Stimulated activated CD4-positive, alpha-beta T cell treated with anti-CD3 and anti-CD28 coated beads, TNF-alpha, amount 100 ng/mL, for 4 hours (primary cell): ENCODE data around the gene SLC38A9.
"Not testable (repeated sequence)": the region's sequence is repeated elsewhere in the genome, so short reads cannot be mapped to it uniquely, and the experiment has no call there.

ENCODE experiments used
- DNase-seq, 3 experiments: peaks; one replicate each; pipeline ENCODE4 v3.0.0-alpha.2; 2020; ENCODE audit warnings: low read depth in 3 of 3

The SLC38A9 gene

DNA sequence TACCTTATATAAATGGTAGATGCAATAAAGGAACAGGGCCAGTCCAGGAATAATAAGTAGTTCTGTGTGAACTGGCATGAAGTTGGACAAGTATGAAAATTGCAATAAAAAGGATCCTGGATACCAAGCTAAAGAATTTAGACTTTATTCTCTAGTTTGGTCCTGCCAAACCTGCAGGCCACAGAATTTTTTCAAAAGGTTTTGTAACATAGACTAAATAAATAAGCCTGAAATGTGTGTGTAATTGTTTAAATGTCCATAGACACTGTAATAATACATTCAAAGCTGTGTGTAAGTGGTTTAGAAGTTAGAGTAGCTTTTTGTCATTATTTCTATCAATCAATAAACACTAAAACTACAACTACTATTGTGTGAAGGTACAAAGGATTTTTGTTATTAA lies 101.6 kb downstream of the SLC38A9 start:
- no peak for DNase-seq

DNA sequence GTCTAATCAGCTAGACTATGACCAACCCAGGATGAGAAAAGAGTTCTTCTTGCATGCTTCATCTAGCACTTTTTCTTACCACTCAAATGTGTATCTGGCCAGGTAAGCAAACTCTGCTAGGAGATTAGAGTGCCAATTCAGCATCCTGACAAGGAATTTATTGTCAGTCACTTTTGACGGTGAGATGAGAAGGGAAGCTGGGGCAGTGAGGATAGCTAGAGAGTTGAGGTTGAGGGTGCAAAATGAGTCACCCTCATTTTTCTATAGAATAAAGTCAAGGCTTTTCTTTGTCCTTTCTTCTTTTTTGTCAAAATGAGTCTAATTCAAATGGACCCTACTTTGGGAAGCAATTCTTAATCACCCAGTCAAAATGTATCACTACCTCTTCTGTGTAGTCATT lies 102.7 kb downstream of the SLC38A9 start:
- DNase-seq, result no peak

DNA sequence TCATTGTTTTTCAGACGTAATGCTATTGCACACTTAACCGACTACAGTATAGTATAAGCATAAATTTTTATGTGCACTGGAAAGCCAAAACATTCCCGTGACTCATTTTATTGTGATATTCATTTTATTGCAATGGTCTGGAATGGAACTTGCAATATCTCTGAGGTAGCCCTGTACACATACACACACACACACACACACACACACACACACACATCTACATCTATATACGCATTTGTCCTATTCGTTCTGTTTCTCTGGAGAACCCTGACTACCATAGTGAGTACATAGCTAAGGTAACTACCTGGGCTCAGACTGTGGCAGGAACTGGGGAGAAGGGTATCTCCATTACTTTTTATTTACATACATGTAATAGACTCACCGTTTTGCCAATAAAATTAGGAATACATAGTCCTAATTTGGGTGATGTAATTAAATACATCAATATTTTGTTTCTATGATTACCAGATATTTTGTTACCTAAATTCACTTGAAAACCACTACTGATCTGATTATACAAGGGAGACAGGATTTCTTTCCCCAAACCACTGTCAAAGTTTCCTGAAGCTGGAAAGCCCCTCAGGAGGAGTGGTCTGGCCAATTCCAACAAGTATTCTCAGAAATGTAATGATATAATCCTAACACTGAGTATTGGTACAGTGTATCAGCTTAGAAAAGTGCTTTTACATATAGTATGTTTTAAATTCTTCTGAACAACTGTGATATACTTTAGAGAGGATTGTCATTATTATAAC lies 103.4 kb downstream of the SLC38A9 start:
- no peak for DNase-seq

DNA sequence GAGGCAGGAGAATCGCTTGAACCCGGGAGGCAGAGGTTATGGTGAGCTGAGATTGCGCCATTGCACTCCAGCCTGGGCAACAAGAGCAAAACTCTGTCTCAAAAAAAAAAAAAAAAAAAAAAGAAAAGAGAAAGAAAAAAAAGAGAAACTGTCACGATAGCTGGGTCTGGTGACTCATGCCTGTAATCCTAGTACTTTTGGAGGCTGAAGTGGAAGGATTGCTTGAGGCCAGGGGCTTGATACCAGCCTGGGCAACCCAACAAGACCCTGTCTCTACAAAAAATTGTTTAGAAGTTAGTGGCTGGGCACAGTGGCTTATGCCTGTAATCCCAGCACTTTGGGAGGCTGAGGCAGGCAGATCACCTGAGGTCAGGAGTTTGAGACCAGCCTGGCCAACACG lies 104.8 kb downstream of the SLC38A9 start:
- DNase-seq, result not testable (repeated sequence)

DNA sequence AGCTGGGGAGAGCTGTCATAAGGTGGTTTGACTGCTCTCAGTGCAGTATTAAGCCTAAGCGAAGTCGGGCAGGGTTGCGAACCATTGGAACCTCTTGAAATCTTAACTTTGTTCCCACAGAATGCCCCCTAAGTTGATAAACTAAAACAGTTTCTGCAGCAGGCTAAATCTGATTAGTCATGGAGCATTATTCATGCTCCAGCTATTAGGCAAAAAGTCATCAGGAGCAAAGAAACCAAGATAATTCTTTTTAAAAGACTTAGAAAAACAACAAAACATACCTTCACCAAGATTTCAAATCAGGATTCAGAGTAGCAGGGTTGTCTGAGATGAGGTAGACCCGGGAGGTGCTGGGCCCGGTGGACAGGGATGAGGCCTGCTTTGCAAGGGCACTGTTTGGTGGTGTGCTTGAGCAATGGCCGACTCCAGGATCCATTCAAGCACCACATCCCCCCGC lies 107.5 kb downstream of the SLC38A9 start:
- DNase-seq, result no peak

DNA sequence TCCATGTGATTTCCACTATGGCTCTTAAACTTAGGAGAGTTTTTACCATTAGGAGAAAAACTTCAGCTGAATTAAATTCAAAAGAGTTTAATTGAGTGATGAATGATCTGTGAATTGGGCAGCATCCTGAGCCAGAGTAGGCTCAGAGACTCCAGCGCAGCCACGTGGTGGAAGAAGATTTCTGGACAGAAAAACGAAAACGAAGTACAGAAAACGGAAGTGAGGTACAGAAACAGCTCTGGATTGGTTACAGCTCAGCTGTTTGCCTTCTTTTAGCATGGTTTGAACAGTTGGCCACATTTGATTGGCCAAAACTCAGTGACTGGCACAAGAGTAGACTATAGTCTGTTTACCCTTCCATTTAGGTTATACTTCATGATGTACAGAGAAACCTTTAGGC lies 108.2 kb downstream of the SLC38A9 start:
- no peak for DNase-seq

DNA sequence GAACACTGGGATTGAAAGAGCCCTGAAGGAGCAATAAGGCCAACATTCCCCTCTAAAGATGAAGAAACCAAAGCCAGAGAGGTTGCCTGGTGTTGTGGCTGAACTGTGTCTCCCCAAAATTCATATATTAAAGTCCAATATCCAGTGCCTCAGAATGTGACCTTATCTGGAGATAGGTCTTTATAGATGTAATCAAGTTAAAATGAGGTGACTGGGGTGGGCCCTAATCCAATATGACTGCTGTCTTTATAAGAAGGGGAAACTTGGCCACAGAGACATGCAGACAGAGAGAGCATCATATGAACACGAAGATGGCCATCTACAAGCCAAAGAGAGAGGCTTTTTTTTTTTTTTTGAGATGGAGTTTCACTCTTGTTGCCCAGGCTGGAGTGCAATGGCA lies 110.5 kb downstream of the SLC38A9 start:
- DNase-seq, result no peak

DNA sequence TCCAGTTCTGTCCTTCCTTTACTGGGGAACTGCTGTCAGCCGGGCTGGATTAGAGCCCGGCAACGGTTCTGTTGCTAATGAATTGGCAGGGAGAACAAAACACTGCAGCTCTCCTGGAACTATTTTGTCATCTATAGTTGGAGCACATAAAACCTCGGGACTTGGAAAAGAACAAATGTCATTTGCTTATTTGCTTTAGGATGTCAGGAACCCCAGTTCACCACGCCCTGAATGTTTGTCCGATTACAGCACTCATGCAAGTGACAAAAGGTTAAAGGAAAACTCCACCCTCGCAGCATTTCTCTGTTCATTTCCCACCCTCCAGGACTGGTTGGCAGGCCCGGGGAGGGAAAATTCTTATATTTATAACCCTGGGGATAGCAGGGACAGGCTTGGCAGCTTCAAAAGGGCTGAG lies 110.9 kb downstream of the SLC38A9 start:
- no peak for DNase-seq

DNA sequence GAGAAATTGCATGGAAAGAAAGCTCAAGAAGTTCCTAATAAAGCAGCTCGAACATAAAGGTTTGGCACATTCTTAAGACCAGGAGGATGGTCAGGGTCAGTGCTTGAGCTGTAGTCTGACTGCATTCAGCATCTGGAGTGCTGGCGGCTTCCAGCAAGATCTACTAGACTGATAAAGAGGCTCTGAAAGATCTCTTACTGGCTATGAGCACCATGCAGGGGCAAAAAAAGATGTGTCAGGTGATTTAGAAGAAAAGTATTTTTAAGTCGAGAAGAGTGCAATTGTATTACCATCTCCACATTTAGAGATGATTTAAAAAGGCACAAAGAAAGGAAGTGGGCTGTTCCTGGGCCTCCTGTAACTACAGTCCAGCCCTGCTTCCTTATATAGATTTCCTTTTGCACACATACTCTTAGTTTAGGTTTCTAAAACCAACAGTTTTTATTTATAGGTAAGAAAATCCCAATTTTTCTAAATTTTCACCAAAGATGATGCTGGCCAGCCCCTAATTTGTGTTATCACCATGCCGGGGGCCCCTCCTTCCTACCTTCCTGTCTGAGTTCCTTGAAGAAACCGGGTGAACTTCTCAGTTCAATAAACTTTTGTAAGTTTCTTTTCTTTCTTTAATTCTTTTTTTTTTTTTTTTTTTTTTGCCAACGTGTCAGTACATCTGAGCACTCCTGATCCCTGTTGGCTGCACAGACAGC lies 111.5 kb downstream of the SLC38A9 start:
- no peak for DNase-seq

DNA sequence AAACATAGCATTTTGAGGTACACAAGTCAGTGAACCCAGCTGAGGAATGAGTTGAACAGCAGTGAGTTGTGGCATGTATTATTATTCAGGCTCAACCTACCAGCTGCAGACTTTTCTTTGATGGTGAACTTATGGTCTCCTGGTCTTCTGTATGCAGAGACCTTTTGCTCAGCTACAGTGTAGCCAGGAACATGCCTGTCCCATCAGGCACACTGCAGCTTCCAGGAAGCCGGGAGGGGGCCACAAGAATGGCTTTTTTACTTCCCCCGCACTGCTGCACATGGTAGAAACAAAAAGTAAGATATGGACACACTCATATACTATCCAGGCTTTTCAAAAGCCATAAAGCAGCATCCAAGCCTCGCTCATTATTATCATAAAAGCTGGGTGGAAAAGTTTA lies 112.0 kb downstream of the SLC38A9 start:
- DNase-seq, result no peak

DNA sequence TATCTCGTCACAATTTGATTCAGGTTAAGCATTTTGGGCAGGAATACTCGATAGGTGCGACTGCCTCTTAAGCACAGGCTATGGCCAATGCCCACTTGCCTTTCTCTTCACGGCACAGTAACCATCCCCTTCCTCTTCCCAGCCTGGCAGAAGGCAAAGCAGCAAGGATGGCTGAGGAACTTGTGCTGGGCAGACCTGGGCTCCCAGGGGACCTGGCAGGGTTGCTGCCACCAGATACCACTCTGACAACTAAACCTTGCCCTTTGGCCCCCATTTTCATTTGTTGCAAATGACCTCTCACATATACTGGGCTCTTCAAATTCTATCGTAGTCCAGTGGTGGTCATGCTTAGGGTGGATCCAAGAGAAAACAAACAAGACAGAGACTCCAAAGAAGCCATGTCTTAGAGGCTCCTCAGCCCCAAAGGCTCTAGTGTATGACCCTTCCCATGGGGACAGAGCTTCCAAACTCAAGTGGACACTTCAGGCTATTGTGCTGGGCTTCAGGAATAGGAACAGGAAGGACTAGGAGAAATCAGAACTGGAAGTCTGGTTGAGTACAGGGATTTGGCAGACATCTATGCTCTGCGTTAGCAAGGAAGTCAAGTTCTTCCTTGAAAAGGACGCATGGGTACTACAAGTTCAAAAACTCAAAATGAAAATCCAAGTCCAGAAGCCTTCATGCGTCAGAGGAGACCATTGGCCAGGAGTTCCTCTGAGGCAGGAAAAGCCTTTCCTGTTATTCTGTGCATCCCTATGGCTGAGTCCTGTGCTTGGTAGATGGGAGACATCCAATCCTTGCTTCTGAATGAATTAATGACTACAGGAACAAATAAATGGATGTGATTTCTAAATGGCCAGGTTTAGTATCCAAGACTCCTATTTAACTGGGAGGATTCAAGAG lies 112.7 kb downstream of the SLC38A9 start:
- DNase-seq, result no peak

DNA sequence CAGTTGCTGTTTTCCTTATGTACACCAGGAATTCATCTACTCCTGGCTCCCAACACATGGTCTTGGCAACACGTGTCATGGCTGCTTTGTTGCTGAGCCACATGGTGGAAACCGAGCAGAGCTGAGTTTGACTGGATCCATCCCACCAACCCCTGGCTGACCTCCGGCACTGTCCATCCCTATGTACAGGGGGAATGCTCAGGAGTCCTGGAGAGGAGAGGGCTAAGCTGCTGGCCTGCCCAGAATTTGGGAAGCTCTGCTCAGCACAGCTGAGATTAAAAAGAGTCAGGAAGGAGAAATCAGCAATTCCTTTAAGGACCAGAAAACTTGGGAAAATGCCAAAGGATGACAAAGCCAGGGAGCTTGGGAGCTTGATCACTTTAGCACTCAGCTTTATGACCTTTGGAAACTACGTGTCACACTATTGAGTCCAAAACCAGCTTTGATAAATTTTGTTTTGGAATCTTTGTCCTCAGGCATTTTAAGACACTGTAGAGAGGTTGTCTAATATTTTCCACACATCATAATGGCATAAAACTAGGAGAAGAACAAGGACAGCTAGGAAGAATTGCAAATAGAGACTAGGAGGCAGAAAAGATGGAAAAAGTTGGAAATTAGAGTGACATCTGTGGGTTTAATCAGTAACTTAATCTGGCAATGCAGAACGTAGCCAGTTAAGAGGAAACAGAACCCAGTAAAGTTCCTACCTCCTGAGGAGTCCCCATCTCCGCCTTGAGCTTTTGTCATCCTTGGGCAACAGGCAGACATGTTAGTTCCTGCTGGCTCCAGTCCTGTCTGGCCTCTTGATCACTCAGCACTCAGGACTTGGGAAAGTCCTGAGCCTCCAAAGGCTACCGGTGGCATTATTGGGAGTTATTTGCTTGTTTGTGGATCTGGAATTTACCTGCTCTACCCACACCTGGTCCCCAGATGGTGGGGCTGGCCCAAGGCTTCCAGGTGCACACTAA lies 114.8 kb downstream of the SLC38A9 start:
- no peak for DNase-seq

DNA sequence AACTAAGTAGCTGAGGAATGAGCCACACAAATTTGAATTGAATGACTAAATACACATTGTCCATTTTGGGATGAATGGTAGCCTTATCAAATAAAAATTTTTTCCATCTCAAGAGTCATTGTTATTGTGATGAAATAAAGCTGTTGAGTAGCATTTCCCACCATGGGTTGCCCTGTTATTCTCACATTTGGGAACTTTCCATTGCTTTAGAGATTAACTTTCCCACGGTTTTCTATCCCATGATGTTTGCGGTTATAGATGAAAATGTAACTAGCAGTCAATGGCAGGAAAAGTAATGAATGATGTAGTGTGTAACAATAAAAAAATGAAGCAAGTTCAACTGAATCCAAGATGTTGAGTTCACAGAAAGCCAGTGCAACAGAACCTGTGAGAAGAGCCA lies 117.5 kb downstream of the SLC38A9 start:
- DNase-seq, result no peak

DNA sequence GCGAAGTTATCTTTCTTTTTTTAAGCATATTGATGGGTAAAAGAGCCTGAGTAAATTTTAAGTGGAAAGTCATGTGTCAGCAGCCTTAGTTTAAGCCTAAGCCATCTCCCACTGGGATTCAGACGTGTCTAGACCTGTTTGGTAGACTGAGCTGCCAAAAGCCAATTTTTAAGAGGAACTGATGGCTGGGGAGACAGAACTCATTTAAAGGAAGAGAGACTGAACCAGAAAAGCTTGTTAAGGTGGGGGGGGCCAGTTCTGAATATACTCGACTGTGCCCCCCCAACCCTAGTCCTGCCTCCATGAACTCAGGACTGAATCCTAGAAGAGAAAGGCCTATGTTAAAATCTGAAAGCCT lies 119.0 kb downstream of the SLC38A9 start:
- DNase-seq, result no peak

DNA sequence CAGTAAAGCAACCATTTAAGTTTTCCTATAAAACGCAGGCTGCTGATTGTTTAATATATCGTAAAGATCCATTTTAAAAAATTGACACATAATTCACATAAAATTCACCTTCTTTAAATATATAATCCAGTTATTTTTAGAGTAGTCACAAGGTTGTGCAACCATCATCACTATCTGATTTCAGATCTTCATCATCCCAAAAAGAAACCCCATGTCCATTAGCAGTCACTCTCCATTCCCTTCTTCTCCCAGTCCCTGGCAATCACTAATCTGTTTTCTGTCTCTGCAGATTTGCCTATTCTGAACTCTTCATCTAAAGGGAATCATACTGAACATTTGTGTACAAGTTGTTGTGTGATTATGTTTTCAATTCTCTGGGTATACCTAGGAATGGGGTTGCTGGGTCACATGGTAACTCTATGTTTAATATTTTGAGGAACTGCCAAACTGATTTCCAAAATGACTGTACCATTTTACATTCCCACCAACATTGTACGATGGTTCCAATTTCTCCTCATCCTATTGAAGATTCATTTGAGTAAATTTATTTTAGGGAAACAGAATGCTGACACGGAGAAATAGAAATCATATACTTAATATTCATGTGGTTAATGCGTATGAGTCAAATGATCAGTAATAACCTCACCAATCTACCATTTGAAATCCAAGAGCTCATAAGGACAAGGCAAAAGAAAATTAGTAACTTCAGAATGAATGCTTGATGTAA lies 119.6 kb downstream of the SLC38A9 start:
- no peak for DNase-seq

DNA sequence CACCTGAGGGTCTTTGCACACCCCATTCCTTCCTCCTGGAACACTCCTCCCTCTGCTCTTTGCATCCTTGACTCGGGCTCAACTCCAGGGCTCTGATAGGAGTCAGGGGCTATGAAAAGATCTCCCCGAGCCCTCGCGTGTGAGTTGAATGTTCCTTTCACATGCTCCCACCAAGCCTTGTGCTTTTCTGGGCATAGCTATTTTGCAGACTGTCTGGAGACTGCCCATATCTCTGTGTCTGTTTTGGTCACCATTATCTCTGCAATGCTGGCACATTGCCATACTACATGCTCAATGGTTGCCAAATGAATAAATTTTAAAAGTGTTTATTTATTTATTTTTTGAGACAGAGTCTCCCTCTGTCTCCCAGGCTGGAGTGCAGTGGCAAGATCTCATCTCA lies 120.4 kb downstream of the SLC38A9 start:
- DNase-seq, result no peak

DNA sequence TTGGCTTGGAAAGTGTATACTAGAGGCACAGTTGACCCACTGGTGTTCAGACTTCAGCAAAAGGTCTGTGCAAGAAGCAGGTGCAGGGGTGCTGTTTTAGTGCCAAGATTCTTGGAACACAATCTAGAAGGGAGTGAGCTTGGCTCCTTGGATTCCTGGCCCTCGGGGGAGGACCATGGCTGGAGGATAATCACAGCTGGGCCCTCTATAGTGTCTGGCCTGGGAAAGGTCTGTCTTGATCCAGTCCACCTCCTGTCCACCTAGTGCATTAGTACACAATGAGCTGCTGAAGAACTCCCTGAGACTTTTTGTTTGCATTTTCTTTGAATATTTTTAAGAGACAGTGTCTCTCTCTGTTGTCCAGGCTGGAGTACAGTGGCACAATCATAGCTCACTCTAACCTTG lies 126.9 kb downstream of the SLC38A9 start:
- no peak for DNase-seq

DNA sequence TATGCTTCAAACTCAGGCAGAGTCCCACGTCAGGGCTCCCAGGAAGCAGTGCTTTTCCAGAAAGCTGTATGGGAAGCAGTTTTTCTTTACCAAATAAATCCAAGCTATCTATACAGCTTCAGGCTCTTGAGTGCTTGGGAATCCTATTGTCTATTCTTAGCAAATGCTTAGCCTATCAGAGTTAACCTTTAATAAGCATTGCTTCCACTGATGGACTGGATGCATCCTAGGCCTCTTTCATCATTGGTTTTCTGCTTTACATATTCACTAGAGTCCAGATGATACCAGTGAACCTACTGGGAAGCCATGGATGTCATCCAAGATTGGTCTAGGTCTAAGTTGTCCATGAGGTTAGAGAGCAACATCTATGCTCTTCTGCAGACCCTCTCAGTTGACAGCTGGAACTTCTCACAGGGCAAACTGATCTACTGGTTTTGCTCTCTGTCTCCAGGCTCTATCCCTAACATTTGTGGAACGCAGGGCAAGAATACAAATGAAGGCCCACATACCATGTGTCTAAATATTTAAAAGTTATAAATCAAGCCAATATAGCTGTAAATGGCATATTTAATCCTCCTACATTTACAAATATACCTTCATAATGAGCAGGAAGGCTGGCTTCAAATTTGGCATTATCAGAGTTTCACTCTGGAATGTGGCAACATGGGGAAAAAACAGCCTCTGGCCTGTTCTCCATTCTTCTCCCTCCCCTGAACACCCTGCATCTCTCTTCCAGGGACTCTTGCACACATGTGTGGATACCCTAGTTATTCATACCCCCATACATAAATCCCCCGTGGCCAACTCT lies 127.5 kb downstream of the SLC38A9 start:
- DNase-seq, result no peak

DNA sequence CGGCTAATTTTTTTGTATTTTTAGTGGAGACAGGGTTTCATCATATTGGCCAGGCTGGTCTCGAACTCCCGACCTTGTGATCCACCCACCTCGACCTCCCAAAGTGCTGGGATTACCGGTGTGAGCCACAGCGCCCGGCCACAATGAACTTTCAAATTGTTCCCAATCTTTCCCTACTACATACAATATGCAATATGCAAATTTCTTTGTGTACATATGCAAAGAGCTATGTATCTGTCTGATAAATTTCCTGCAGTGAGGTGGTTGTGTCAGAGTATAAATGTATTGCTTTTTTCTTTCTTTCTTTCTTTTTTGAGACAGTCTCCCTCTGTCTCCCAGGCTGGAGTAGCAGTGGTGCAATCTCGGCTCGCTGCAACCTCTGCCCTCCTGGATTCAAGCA lies 128.5 kb downstream of the SLC38A9 start:
- DNase-seq, result no peak

DNA sequence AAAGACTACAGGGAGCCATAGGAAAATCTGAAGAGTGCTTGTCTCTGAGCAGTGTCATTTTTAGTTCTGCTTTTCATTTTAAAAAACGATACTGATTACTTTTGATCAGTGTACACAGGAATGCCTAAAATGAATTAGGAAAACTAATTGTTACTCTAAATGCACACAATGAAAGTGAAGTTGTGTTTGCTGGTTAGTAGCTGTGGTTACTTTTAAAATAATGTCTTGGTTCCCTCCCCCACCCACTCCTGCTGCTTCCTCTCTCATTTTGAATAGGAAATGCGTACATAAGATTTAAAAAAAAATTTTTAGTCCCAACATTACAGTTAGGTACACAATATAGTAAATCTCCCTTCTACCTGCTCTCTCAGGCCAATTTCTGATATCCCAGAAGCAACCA lies 129.9 kb downstream of the SLC38A9 start:
- no peak for DNase-seq
